ENCODE results near the gene SKOR2.

- TF ChIP-seq CTCF (IDR thresholded peaks at IDR 0.05 in 4 of 5, conservative IDR thresholded peaks at IDR 0.05 in 1 of 5) (no peak), POLR2A (IDR thresholded peaks at IDR 0.05) (no peak)
Observed at GRCh38 chr18:47254341-47254939, 3.0 kb upstream of the SKOR2 start.
